RPMI7951 (cell line): Measurements from ENCODE around the gene RGS8. TPM values are rescaled to one million over a fixed set of nuclear protein-coding genes. Genes with fewer than 3 reads are reported as not detected.

ENCODE experiments used
- DNase-seq: peaks from one replicate; pipeline ENCODE4 v3.0.0-alpha.2; 2012; ENCODE audit warnings: low read depth
- total RNA-seq: library from RNA; depleted of rRNA; stranded (reverse); fragments of >200 nt; shearing (Covaris generic); gene quantifications from 2 replicates; pipeline ENCODE4 v1.2.3, GENCODE V29; 2014; rRNA removed

RGS8 gene
- total RNA-seq, 1 experiment from 2014 or later, result under 0.01 TPM

DNA sequence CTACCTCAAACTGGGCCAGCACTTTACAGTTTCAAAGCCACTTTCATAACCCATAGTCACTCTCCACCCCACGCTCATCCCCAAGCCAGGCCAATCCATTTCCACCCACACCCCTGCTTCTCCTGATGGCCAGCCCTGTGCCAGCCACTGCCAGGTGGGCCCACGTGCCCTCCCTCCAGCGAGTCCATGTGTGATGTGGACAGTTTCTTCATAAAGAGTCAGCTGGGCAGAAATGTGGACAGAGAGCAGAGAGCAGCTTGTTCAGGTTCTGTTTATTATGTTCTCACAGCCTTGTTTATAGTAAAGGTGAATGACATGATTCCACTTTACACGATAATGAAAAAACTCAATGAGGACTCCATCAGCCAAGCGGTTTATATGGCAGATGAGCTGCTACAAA is 42.8 kb downstream of the RGS8 start:
- DNase-seq, result no peak

DNA sequence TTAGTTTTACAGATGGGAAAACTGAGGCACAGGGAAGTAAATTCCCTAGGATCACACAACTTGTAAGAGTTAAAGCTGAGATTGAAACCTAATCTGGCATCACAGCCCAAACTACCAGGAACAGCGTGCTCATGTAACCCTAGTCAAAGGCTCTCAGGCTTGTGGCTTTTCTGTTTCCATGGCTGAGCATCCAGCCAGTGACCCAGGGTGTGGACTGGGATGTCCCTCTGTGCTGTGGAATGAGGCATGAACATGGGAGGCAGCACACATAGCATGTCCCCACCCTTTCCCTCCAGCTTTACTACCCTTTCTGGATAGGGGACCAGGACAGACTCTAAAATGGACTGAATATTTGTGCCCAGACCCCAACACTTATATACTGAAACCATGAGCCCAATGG is 45.1 kb downstream of the RGS8 start:
- no peak for DNase-seq

DNA sequence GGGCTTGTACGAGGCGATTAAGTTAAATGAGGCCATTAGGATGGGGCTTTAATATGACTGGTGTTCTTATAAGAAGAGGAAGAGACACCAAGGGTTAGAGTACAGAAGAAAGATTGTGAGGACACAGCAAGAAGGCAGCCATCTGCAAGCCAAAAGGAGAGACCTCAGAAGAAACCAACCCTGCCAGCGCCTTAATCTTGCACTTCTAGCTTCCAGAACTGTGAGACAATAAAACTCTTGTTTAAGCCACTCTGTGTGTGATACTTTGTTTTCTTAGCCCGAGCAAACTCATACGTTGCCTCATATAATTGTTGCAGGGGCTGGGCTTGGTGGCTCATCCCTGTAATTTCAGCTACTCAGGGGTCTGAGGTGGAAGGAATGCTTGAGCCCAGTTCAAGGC is 46.6 kb downstream of the RGS8 start:
- no peak for DNase-seq

DNA sequence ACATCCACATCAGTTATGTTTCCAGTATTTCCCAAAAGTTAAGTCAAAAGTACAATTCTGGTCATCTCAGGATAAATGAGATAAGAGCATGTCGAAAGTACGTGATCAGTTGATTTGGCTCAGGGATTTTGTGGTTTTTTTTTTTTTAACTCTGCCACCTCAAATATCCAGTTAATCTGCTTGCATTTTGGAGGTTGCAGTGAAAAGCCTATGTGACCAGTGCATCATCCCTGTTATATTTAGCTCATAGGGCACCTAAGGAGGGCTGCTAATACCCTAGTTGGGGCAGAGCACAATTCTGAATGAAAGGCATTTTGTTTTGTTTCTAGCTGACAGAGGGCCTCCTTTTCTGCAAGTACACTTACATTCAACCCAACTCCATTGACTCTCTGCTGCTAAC is 48.5 kb downstream of the RGS8 start:
- DNase-seq, result no peak

Other genes starting within 250 kb of the RGS8 start
- gene RGSL1, start 234.4 kb downstream of the RGS8 start, total RNA-seq, result not detected in 2 replicates
- 5.9 and 6.4 TPM in 2 replicates for gene RNASEL, start 95.3 kb downstream of the RGS8 start, total RNA-seq
- 4.1 and 4.6 TPM in 2 replicates for gene RGS16, start 80.2 kb downstream of the RGS8 start, total RNA-seq
- 1.9 and 2.6 TPM in 2 replicates for gene NPL, start 105.2 kb upstream of the RGS8 start, total RNA-seq
- 121 and 126 TPM in 2 replicates for gene DHX9, start 154.8 kb upstream of the RGS8 start, total RNA-seq